ENCODE data around the gene CFC1B.
"Not testable (repeated sequence)": the region's sequence is repeated elsewhere in the genome, so short reads cannot be mapped to it uniquely, and the experiment has no call there.

GRCh38 chr2:130531672-130532071, 10.7 kb downstream of the CFC1B start:
- TF ChIP-seq CTCF (conservative IDR thresholded peaks at IDR 0.05 in 1 of 2, IDR thresholded peaks at IDR 0.05 in 1 of 2; ENCODE audit: extremely low read depth in 1 of 2, insufficient read depth in 1 of 2, low read depth in 1 of 2, low read length in 2 of 2); EZH2 (IDR thresholded peaks at IDR 0.05; ENCODE audit: borderline replicate concordance, low read length): not testable (repeated sequence)

All from mammary epithelial cell (primary cell).